HL-60 (cell line): ENCODE data around the gene JDP2.
A peak's percentile ranks its signal among the peaks of the same experiment; 100 is the strongest.

Experiments
- CTCF ChIP-seq: IDR thresholded peaks from one replicate; pipeline ENCODE4 v1.5.1; 2011; ENCODE audit warnings: low read length, control low read depth, inconsistent platforms; ENCODE audit not compliant: insufficient read depth
- POLR2AphosphoS5 ChIP-seq: IDR thresholded peaks from 2 replicates; pipeline ENCODE4 v1.6.1; 2012; ENCODE audit warnings: low read depth
- REST ChIP-seq: IDR thresholded peaks from 2 replicates; pipeline ENCODE4 v1.6.1; 2012; ENCODE audit warnings: low read depth; ENCODE audit not compliant: insufficient replicate concordance
- SPI1 ChIP-seq: IDR thresholded peaks from 2 replicates; pipeline ENCODE4 v1.6.1; 2012; ENCODE audit warnings: low read depth, mild to moderate bottlenecking, borderline replicate concordance

GRCh38 chr14:75428230-75429104, 645 bp downstream of the JDP2 start:
- TF ChIP-seq CTCF, result no peak
- peak; percentile 36; the same call in 1 of the 2 replicates for TF ChIP-seq POLR2AphosphoS5
- no peak for TF ChIP-seq REST
- TF ChIP-seq SPI1, result no peak
